ENCODE data around the gene HPSE. TPM values are rescaled to one million over a fixed set of nuclear protein-coding genes. Genes with fewer than 3 reads are reported as not detected.

HPSE gene
- total and polyA plus RNA-seq, 2 experiments from 2014 or later = 2.2 to 2.9 TPM

GRCh38 chr4:83317671-83318070 is 17.0 kb downstream of the HPSE start:
- no peaks in the 10 kb centered on the region for H3K27me3 ChIP-seq (ENCODE audit: insufficient read depth)
- H3K4me2 ChIP-seq = no peak overlapping the region
- no peaks in the 10 kb centered on the region for H3F3A ChIP-seq (replicated peaks; ENCODE audit: low read depth)
- ATAC-seq (no peak), DNase-seq (ENCODE audit: low spot score) (no peak)
- Mint-ChIP-seq H3K4me1 (no peaks in the 10 kb centered on the region), H3K9me3 (no peaks in the 10 kb centered on the region), H3K4me3 (no peak overlapping the region), H3K36me3 (ENCODE audit: low read depth) (no peaks in the 10 kb centered on the region), H3K27me3 (ENCODE audit: insufficient read depth, low read depth, poor library complexity) (no peaks in the 10 kb centered on the region), H3K27ac (no peak overlapping the region)
- H3K4me3 ChIP-seq = no peak overlapping the region
- no peak overlapping the region for H2AFZ ChIP-seq
- no peak overlapping the region for H3K27ac ChIP-seq (ENCODE audit: low read depth)
- H3K79me2 ChIP-seq (replicated peaks; ENCODE audit: insufficient read depth) = no peaks in the 10 kb centered on the region
- no peaks in the 10 kb centered on the region for H3K9me2 ChIP-seq (ENCODE audit: insufficient read depth)
- H4K20me1 ChIP-seq (replicated peaks; ENCODE audit: insufficient read depth) = no peaks in the 10 kb centered on the region
- no peaks in the 10 kb centered on the region for H3K4me1 ChIP-seq (ENCODE audit: insufficient read depth)
- TF ChIP-seq ZNF114 (CRISPR knock-in tag; IDR thresholded peaks at IDR 0.05) (no peak), CTCF (conservative IDR thresholded peaks at IDR 0.05; ENCODE audit: low read depth in 2 of 2) (no peak), EZH2phosphoT487 (IDR thresholded peaks at IDR 0.05; ENCODE audit: unreplicated experiment) (no peak), ZNF331 (CRISPR knock-in tag; IDR thresholded peaks at IDR 0.05; ENCODE audit: low read depth) (no peak), NANOG (IDR thresholded peaks at IDR 0.05; ENCODE audit: borderline replicate concordance) (no peak), CREB1 (CRISPR knock-in tag; IDR thresholded peaks at IDR 0.05; ENCODE audit: low read depth) (no peak), STAT1 (IDR thresholded peaks at IDR 0.05; ENCODE audit: unreplicated experiment) (no peak), REST (IDR thresholded peaks at IDR 0.05; ENCODE audit: unreplicated experiment) (no peak), JUNB (IDR thresholded peaks at IDR 0.05; ENCODE audit: unreplicated experiment) (no peak), EZH2 (IDR thresholded peaks at IDR 0.05; ENCODE audit: low read depth, unreplicated experiment) (no peak), POLR2AphosphoS5 (IDR thresholded peaks at IDR 0.05; ENCODE audit: low read depth) (no peak)
- TF ChIP-seq, protein P1, sequence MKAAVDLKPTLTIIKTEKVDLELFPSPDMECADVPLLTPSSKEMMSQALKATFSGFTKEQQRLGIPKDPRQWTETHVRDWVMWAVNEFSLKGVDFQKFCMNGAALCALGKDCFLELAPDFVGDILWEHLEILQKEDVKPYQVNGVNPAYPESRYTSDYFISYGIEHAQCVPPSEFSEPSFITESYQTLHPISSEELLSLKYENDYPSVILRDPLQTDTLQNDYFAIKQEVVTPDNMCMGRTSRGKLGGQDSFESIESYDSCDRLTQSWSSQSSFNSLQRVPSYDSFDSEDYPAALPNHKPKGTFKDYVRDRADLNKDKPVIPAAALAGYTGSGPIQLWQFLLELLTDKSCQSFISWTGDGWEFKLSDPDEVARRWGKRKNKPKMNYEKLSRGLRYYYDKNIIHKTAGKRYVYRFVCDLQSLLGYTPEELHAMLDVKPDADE (IDR thresholded peaks at IDR 0.05) = no peak
- TF ChIP-seq, protein P2, sequence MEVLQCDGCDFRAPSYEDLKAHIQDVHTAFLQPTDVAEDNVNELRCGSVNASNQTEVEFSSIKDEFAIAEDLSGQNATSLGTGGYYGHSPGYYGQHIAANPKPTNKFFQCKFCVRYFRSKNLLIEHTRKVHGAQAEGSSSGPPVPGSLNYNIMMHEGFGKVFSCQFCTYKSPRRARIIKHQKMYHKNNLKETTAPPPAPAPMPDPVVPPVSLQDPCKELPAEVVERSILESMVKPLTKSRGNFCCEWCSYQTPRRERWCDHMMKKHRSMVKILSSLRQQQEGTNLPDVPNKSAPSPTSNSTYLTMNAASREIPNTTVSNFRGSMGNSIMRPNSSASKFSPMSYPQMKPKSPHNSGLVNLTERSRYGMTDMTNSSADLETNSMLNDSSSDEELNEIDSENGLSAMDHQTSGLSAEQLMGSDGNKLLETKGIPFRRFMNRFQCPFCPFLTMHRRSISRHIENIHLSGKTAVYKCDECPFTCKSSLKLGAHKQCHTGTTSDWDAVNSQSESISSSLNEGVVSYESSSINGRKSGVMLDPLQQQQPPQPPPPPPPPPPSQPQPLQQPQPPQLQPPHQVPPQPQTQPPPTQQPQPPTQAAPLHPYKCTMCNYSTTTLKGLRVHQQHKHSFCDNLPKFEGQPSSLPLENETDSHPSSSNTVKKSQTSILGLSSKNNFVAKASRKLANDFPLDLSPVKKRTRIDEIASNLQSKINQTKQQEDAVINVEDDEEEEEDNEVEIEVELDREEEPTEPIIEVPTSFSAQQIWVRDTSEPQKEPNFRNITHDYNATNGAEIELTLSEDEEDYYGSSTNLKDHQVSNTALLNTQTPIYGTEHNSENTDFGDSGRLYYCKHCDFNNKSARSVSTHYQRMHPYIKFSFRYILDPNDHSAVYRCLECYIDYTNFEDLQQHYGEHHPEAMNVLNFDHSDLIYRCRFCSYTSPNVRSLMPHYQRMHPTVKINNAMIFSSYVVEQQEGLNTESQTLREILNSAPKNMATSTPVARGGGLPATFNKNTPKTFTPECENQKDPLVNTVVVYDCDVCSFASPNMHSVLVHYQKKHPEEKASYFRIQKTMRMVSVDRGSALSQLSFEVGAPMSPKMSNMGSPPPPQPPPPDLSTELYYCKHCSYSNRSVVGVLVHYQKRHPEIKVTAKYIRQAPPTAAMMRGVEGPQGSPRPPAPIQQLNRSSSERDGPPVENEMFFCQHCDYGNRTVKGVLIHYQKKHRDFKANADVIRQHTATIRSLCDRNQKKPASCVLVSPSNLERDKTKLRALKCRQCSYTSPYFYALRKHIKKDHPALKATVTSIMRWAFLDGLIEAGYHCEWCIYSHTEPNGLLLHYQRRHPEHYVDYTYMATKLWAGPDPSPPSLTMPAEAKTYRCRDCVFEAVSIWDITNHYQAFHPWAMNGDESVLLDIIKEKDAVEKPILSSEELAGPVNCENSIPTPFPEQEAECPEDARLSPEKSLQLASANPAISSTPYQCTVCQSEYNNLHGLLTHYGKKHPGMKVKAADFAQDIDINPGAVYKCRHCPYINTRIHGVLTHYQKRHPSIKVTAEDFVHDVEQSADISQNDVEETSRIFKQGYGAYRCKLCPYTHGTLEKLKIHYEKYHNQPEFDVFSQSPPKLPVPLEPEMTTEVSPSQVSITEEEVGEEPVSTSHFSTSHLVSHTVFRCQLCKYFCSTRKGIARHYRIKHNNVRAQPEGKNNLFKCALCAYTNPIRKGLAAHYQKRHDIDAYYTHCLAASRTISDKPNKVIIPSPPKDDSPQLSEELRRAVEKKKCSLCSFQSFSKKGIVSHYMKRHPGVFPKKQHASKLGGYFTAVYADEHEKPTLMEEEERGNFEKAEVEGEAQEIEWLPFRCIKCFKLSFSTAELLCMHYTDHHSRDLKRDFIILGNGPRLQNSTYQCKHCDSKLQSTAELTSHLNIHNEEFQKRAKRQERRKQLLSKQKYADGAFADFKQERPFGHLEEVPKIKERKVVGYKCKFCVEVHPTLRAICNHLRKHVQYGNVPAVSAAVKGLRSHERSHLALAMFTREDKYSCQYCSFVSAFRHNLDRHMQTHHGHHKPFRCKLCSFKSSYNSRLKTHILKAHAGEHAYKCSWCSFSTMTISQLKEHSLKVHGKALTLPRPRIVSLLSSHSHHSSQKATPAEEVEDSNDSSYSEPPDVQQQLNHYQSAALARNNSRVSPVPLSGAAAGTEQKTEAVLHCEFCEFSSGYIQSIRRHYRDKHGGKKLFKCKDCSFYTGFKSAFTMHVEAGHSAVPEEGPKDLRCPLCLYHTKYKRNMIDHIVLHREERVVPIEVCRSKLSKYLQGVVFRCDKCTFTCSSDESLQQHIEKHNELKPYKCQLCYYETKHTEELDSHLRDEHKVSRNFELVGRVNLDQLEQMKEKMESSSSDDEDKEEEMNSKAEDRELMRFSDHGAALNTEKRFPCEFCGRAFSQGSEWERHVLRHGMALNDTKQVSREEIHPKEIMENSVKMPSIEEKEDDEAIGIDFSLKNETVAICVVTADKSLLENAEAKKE (CRISPR knock-in tag; IDR thresholded peaks at IDR 0.05) = no peak
- no peaks in the 10 kb centered on the region for H3K36me3 ChIP-seq (ENCODE audit: insufficient read depth)

Measured in GM23338 (cell line).